Stimulated activated memory B cell treated with anti-CD40 and anti-IgM and Interleukin-4, amounts not matched to agents 10 μg/mL and 1 μg/mL and 100 μg/mL, for 72 hours (primary cell): ENCODE measurements around the gene TFDP1.
"Not testable (repeated sequence)": the region's sequence is repeated elsewhere in the genome, so short reads cannot be mapped to it uniquely, and the experiment has no call there.

Source experiments
- ATAC-seq: fragments of 150-1000 bp; cut with Tn5 transposase; 2 replicates; pipeline ENCODE4 v1.10.0; 2021
- H3K27ac Mint-ChIP-seq: one replicate; pipeline ENCODE4 v1.8.0; 2022; ENCODE audit warnings: mild to moderate bottlenecking, mixed read lengths
- H3K27me3 Mint-ChIP-seq: one replicate; pipeline ENCODE4 v1.8.0; 2022; ENCODE audit warnings: mixed read lengths
- H3K36me3 Mint-ChIP-seq: one replicate; pipeline ENCODE4 v1.8.0; 2022; ENCODE audit warnings: mixed read lengths
- H3K4me1 Mint-ChIP-seq: one replicate; pipeline ENCODE4 v1.8.0; 2022; ENCODE audit warnings: mixed read lengths
- H3K4me3 Mint-ChIP-seq: one replicate; pipeline ENCODE4 v1.8.0; 2022; ENCODE audit warnings: mild to moderate bottlenecking, moderate library complexity, mixed read lengths
- H3K9me3 Mint-ChIP-seq: one replicate; pipeline ENCODE4 v1.8.0; 2022; ENCODE audit warnings: mixed read lengths

TFDP1 gene

GRCh38 chr13:113577881-113578435 lies 6.6 kb upstream of the TFDP1 start:
- Mint-ChIP-seq H3K4me3 (no peak overlapping the region), H3K9me3 (peaks cover 21% of the 10 kb centered on the region), H3K36me3 (peaks cover 5% of the 10 kb centered on the region), H3K4me1 (no peaks in the 10 kb centered on the region), H3K27ac (no peak overlapping the region), H3K27me3 (peaks cover 18% of the 10 kb centered on the region)
- no peak for ATAC-seq

GRCh38 chr13:113579686-113580085 lies 4.9 kb upstream of the TFDP1 start:
- Mint-ChIP-seq H3K27me3 (peaks cover 7% of the 10 kb centered on the region), H3K36me3 (peaks cover 5% of the 10 kb centered on the region), H3K27ac (no peak overlapping the region), H3K4me3 (no peak overlapping the region), H3K4me1 (peaks cover 7% of the 10 kb centered on the region), H3K9me3 (peaks cover 18% of the 10 kb centered on the region)
- no peak for ATAC-seq

- H3K9me3 Mint-ChIP-seq, result peaks cover 9% of the 10 kb centered on the region
- no peak for ATAC-seq
- peaks cover 18% of the 10 kb centered on the region for H3K4me1 Mint-ChIP-seq
- H3K36me3 Mint-ChIP-seq, result peaks cover 3% of the 10 kb centered on the region
- no peak overlapping the region for H3K27ac Mint-ChIP-seq
- H3K27me3 Mint-ChIP-seq, result no peaks in the 10 kb centered on the region
- H3K4me3 Mint-ChIP-seq, result no peak overlapping the region
Observed at GRCh38 chr13:113581871-113582270, 2.7 kb upstream of the TFDP1 start.

GRCh38 chr13:113582841-113583631 lies 1.5 kb upstream of the TFDP1 start:
- Mint-ChIP-seq H3K4me1 (peaks cover 29% of the 10 kb centered on the region), H3K27me3 (no peaks in the 10 kb centered on the region), H3K27ac (no peak overlapping the region), H3K4me3 (peak overlapping the region; percentile 36), H3K36me3 (peaks cover 8% of the 10 kb centered on the region), H3K9me3 (peaks cover 2% of the 10 kb centered on the region)
- no peak for ATAC-seq

- H3K27ac Mint-ChIP-seq, result peak overlapping the region; percentile 38
- H3K36me3 Mint-ChIP-seq, result peaks cover 18% of the 10 kb centered on the region
- peak; percentile 61 for ATAC-seq
Observed at GRCh38 chr13:113584870-113585671, 518 bp downstream of the TFDP1 start.

GRCh38 chr13:113585896-113586295 lies 1.3 kb downstream of the TFDP1 start:
- Mint-ChIP-seq H3K4me1 (peaks cover 40% of the 10 kb centered on the region), H3K9me3 (no peaks in the 10 kb centered on the region), H3K36me3 (peaks cover 18% of the 10 kb centered on the region)

More at GRCh38 chr13:113584870-113585671, 518 bp downstream of the TFDP1 start:
- H3K4me1 Mint-ChIP-seq, result peaks cover 40% of the 10 kb centered on the region
- H3K27me3 Mint-ChIP-seq, result no peaks in the 10 kb centered on the region
- H3K4me3 Mint-ChIP-seq, result peak overlapping the region; percentile 80
- H3K9me3 Mint-ChIP-seq, result no peaks in the 10 kb centered on the region

GRCh38 chr13:113586661-113587479 lies 2.3 kb downstream of the TFDP1 start:
- no peaks in the 10 kb centered on the region for H3K27me3 Mint-ChIP-seq
- no peaks in the 10 kb centered on the region for H3K9me3 Mint-ChIP-seq
- H3K4me1 Mint-ChIP-seq, result peaks cover 44% of the 10 kb centered on the region
- no peak for ATAC-seq
- peaks cover 26% of the 10 kb centered on the region for H3K36me3 Mint-ChIP-seq
- H3K4me3 Mint-ChIP-seq, result no peak overlapping the region
- no peak overlapping the region for H3K27ac Mint-ChIP-seq

More at GRCh38 chr13:113585896-113586295, 1.3 kb downstream of the TFDP1 start:
- no peaks in the 10 kb centered on the region for H3K27me3 Mint-ChIP-seq
- H3K4me3 Mint-ChIP-seq, result peak overlapping the region; percentile 80
- no peak for ATAC-seq
- peak overlapping the region; percentile 38 for H3K27ac Mint-ChIP-seq

GRCh38 chr13:113588394-113589111 lies 4.0 kb downstream of the TFDP1 start:
- no peaks in the 10 kb centered on the region for H3K27me3 Mint-ChIP-seq
- H3K27ac Mint-ChIP-seq, result no peak overlapping the region
- H3K4me3 Mint-ChIP-seq, result no peak overlapping the region
- peaks cover 44% of the 10 kb centered on the region for H3K4me1 Mint-ChIP-seq
- ATAC-seq, result no peak
- H3K9me3 Mint-ChIP-seq, result no peaks in the 10 kb centered on the region
- peaks cover 27% of the 10 kb centered on the region for H3K36me3 Mint-ChIP-seq

- H3K9me3 Mint-ChIP-seq, result no peaks in the 10 kb centered on the region
Observed at GRCh38 chr13:113589251-113589960, 4.9 kb downstream of the TFDP1 start.

GRCh38 chr13:113589961-113590339 lies 5.4 kb downstream of the TFDP1 start:
- no peak for ATAC-seq
- Mint-ChIP-seq H3K27ac (no peak overlapping the region), H3K4me3 (no peak overlapping the region), H3K27me3 (no peaks in the 10 kb centered on the region), H3K4me1 (peaks cover 37% of the 10 kb centered on the region), H3K9me3 (no peaks in the 10 kb centered on the region), H3K36me3 (peaks cover 31% of the 10 kb centered on the region)

More at GRCh38 chr13:113589251-113589960, 4.9 kb downstream of the TFDP1 start:
- ATAC-seq, result no peak
- peaks cover 38% of the 10 kb centered on the region for H3K4me1 Mint-ChIP-seq
- no peak overlapping the region for H3K4me3 Mint-ChIP-seq
- H3K27me3 Mint-ChIP-seq, result no peaks in the 10 kb centered on the region
- no peak overlapping the region for H3K27ac Mint-ChIP-seq
- peaks cover 27% of the 10 kb centered on the region for H3K36me3 Mint-ChIP-seq

- H3K4me1 Mint-ChIP-seq, result peaks cover 26% of the 10 kb centered on the region
- H3K27ac Mint-ChIP-seq, result no peak overlapping the region
- no peaks in the 10 kb centered on the region for H3K27me3 Mint-ChIP-seq
- no peaks in the 10 kb centered on the region for H3K9me3 Mint-ChIP-seq
- no peak overlapping the region for H3K4me3 Mint-ChIP-seq
- no peak for ATAC-seq
- peaks cover 38% of the 10 kb centered on the region for H3K36me3 Mint-ChIP-seq
Observed at GRCh38 chr13:113591750-113592149, 7.2 kb downstream of the TFDP1 start.

GRCh38 chr13:113592571-113592970 lies 8.0 kb downstream of the TFDP1 start:
- H3K9me3 Mint-ChIP-seq, result no peaks in the 10 kb centered on the region
- no peak for ATAC-seq
- H3K27ac Mint-ChIP-seq, result no peak overlapping the region
- no peaks in the 10 kb centered on the region for H3K27me3 Mint-ChIP-seq
- peaks cover 18% of the 10 kb centered on the region for H3K4me1 Mint-ChIP-seq
- no peak overlapping the region for H3K4me3 Mint-ChIP-seq
- peaks cover 38% of the 10 kb centered on the region for H3K36me3 Mint-ChIP-seq

- peaks cover 37% of the 10 kb centered on the region for H3K36me3 Mint-ChIP-seq
- H3K27ac Mint-ChIP-seq, H3K27me3 Mint-ChIP-seq, H3K9me3 Mint-ChIP-seq, ATAC-seq, H3K4me3 Mint-ChIP-seq, H3K4me1 Mint-ChIP-seq: not testable (repeated sequence)
Observed at GRCh38 chr13:113594066-113594821, 9.7 kb downstream of the TFDP1 start.
